MCF 10A (cell line): ENCODE results near the gene NHERF2. TPM values are rescaled to one million over a fixed set of nuclear protein-coding genes. Genes with fewer than 3 reads are reported as not detected.

ENCODE experiments used
- BruUV-seq: library from RNA; stranded (reverse); fragments of 400-500 nt; replicated peaks from 2 replicates; lab custom pipeline; 2021; lab: Mats Ljungman, UMichigan
- CTCF ChIA-PET: fragments of 300-600 bp; sonication (Branson Sonifier 250); formaldehyde crosslinking; extraction: SDS; loops from one replicate; lab custom pipeline; 2021; ENCODE audit warnings: antibody characterized with exemption, inconsistent platforms; lab: Yijun Ruan, JAX
- POLR2A ChIA-PET: fragments of 300-600, 350-650 bp; sonication (Branson Sonifier 250); formaldehyde crosslinking; extraction: SDS; loops from one replicate; lab custom pipeline; 2020; ENCODE audit warnings: antibody characterized with exemption, inconsistent platforms; lab: Yijun Ruan, JAX
- DNase-seq: peaks from one replicate; pipeline ENCODE4 v3.0.0-alpha.2; 2018; ENCODE audit not compliant: unreplicated experiment
- H3K27ac Mint-ChIP-seq: one replicate; pipeline ENCODE4 v1.8.0; 2022; ENCODE audit warnings: mild to moderate bottlenecking, low read depth, mixed read lengths; ENCODE audit not compliant: unreplicated experiment
- H3K27me3 Mint-ChIP-seq: one replicate; pipeline ENCODE4 v1.8.0; 2022; ENCODE audit warnings: mixed read lengths; ENCODE audit not compliant: insufficient read depth, unreplicated experiment
- H3K36me3 Mint-ChIP-seq: one replicate; pipeline ENCODE4 v1.8.0; 2022; ENCODE audit warnings: mild to moderate bottlenecking, moderate library complexity, mixed read lengths; ENCODE audit not compliant: insufficient read depth, unreplicated experiment
- H3K4me1 Mint-ChIP-seq: one replicate; pipeline ENCODE4 v1.8.0; 2022; ENCODE audit warnings: mixed read lengths; ENCODE audit not compliant: insufficient read depth, unreplicated experiment
- H3K4me3 Mint-ChIP-seq: one replicate; pipeline ENCODE4 v1.8.0; 2022; ENCODE audit warnings: mild to moderate bottlenecking, moderate library complexity, mixed read lengths; ENCODE audit not compliant: unreplicated experiment
- H3K9me3 Mint-ChIP-seq: one replicate; pipeline ENCODE4 v1.8.0; 2022; ENCODE audit warnings: mixed read lengths; ENCODE audit not compliant: unreplicated experiment
- CTCF ChIP-seq: fragments of 200-600 bp; IDR thresholded peaks from one replicate; pipeline ENCODE4 v1.8.0; 2022; ENCODE audit warnings: antibody characterized with exemption, mild to moderate bottlenecking; ENCODE audit not compliant: unreplicated experiment
- intact Hi-C: fragments of 100-400 bp; cut with micrococcal nuclease; formaldehyde crosslinking; loops from 2 replicates; pipeline ENCODE4 v1.14.1; 2022
- total RNA-seq: library from RNA; stranded (reverse); gene quantifications from 2 replicates; pipeline ENCODE4 v1.2.3, GENCODE V29; 2022

The NHERF2 gene
- total RNA-seq, 1 experiment from 2014 or later, result 14.5 TPM

- intact Hi-C loops, result no loop called here
- Mint-ChIP-seq H3K9me3 (no peaks in the 10 kb centered on the region), H3K27me3 (no peaks in the 10 kb centered on the region), H3K27ac (no peak overlapping the region), H3K36me3 (no peaks in the 10 kb centered on the region), H3K4me3 (no peak overlapping the region), H3K4me1 (peaks cover 6% of the 10 kb centered on the region)
- BruUV-seq, result no TSS peak
- no peak for TF ChIP-seq CTCF
- ChIA-PET CTCF (interaction anchor here (0.6 to 0.9 kb wide), 3 partner anchors 101 to 220 kb away, joined by 3 read pairs; no protein-coding TSS in a partner anchor), POLR2A (interaction anchor here (1.0 kb wide), 2 partner anchors 31 to 45 kb away, joined by 3 read pairs; no protein-coding TSS in a partner anchor)
- no peak for DNase-seq
These were observed 12.8 kb downstream of the NHERF2 start for GRCh38 chr16:2039274-2040031.

GRCh38 chr16:2040041-2040786 is 13.5 kb downstream of the NHERF2 start:
- ChIA-PET CTCF (interaction anchor here (0.6 to 0.7 kb wide), 2 partner anchors 43 to 202 kb away, joined by 3 read pairs; no protein-coding TSS in a partner anchor), POLR2A (interaction anchor here (1.0 to 1.8 kb wide), 5 partner anchors 8 to 115 kb away, joined by 3 to 9 read pairs (median 4); no protein-coding TSS in a partner anchor)
- DNase-seq, result no peak
- TF ChIP-seq CTCF, result no peak
- Mint-ChIP-seq H3K9me3 (no peaks in the 10 kb centered on the region), H3K36me3 (no peaks in the 10 kb centered on the region), H3K4me3 (no peak overlapping the region), H3K27ac (peak overlapping the region; percentile 27), H3K4me1 (peaks cover 6% of the 10 kb centered on the region), H3K27me3 (no peaks in the 10 kb centered on the region)
- no TSS peak for BruUV-seq
- intact Hi-C loops, result no loop called here

GRCh38 chr16:2040787-2041522 is 14.3 kb downstream of the NHERF2 start:
- BruUV-seq, result no TSS peak
- H3K4me1 Mint-ChIP-seq, result peaks cover 6% of the 10 kb centered on the region
- no peaks in the 10 kb centered on the region for H3K9me3 Mint-ChIP-seq
- peak; percentile 75 for DNase-seq
- ChIA-PET POLR2A (interaction anchor here (0.7 to 1.8 kb wide), 6 partner anchors 9 to 114 kb away, joined by 4 to 9 read pairs (median 6); partner anchors contain the start of gene NHERF2), CTCF (interaction anchor here (0.7 to 1.2 kb wide), 2 partner anchors 18 to 42 kb away, joined by 3 read pairs; no protein-coding TSS in a partner anchor)
- intact Hi-C loops, result no loop called here
- no peaks in the 10 kb centered on the region for H3K36me3 Mint-ChIP-seq
- no peaks in the 10 kb centered on the region for H3K27me3 Mint-ChIP-seq
- H3K4me3 Mint-ChIP-seq, result no peak overlapping the region
- TF ChIP-seq CTCF, result no peak
- peak overlapping the region; percentile 27 for H3K27ac Mint-ChIP-seq
